Jurkat, Clone E6-1 (cell line): ENCODE data around the gene POTEG.
"Not testable (repeated sequence)": the region's sequence is repeated elsewhere in the genome, so short reads cannot be mapped to it uniquely, and the experiment has no call there.

Experiments used
- DNase-seq: peaks from one replicate; pipeline ENCODE4 v3.0.0-alpha.2; 2011; ENCODE audit warnings: low read depth, low spot score
- H3K4me3 ChIP-seq: 2 replicates; pipeline ENCODE4 v1.5.1; 2011; ENCODE audit warnings: mild to moderate bottlenecking, low read length, control low read depth, moderate library complexity

POTEG gene

DNA sequence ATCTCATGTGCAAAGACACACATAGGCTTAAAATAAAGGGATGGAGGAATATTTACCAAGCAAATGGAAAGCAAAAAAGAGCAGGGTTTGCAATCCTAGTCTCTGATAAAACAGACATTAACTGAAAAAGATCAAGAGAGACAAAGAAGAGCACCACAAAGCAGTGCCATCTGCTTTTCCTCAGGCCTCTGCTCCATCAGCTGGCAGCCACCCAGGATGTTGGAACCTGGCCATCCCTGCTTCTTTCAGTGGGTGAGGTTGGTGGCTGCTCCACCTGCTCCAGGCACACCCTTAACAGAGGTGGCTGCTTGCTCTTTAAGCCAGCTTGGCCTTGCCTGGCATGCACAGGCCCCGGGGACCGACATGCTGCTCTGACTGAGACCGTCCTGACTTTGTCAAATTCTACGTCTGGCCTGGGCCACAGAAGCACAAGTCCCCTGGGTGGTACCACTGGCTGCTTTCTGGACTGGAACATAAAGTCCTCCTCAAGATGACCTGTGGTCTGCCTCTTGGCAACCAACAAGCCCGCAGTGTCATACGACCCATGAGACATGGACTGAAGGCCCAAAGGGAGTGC is 51.0 kb downstream of the POTEG start:
- not testable (repeated sequence) for H3K4me3 ChIP-seq, DNase-seq

GRCh38 chr14:19380137-19380536 is 54.0 kb downstream of the POTEG start:
- DNase-seq, H3K4me3 ChIP-seq: not testable (repeated sequence)

- not testable (repeated sequence) for DNase-seq, H3K4me3 ChIP-seq
Measured at GRCh38 chr14:19374451-19374903, 59.7 kb downstream of the POTEG start.

DNA sequence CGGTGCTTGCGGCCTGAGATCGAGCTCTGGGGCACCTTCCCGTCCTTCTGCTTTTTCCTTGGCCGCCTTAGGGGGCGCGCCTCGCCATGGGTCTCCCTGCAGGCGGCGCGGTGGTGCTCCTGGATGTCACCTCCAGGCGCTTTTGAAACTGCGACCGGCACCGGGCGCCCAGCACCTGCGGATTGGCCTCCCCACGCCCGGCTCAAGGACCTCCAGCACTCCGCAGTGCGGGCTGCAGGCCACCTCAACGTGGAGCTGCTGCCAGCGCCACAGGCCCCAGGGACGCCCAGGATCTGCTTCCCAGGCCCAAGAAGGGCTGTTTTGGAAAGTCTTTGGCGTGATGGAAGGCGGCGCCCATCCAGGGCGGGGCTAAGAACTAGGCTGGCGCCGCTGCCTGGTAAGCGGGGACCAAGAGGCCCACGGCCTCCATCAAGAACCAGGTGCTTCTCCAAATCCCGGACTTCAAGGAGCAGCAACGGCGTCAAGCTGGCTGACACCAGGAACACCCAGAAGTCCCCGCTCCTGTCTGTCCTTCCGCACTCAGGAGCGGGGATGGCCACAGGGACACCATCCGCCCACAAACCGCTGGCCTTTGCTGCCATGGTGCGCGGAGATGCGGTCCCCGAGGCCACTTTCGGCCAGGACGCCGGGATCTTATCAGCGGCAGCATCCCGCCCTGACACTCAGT is 61.2 kb downstream of the POTEG start:
- DNase-seq, H3K4me3 ChIP-seq: not testable (repeated sequence)

DNA sequence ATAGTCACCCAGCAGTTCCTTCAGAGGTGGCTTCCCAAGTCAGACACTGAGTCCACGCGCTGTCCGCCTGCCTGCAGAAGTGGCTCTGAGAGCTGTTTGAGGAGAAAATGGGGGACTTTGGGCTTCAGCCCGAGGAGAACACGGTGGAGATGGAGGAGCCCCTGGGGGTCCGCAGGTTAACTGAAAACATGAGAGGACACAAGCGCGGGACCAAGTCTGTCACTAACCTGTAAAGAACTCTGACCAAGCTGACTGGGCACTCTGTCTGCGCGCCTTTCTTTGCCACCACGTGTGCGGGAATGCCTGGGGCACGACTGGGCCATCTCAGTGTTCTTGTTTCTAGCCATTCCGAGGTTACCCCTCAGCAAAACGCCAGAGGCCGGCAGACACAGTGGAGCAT is 62.4 kb downstream of the POTEG start:
- not testable (repeated sequence) for H3K4me3 ChIP-seq, DNase-seq

DNA sequence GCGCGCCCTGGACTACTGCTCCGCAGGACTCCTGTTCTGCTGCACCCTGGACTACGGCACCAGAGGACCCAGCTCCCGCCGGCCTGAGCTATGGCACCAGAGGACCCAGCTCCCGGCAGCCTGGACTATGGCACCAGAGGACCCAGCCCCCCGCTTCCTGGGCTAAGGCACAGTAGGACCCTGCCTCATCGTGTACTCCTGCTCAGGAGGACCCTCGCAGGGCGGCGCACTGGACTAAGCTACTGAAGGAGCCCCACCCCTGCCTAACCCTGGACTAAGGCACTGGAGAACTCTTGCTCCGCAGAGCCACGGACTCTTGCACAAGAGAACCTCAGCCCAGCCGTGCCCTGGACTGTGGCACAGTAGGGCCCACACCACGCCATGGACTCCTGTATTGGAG is 71.3 kb downstream of the POTEG start:
- DNase-seq, H3K4me3 ChIP-seq: not testable (repeated sequence)

DNA sequence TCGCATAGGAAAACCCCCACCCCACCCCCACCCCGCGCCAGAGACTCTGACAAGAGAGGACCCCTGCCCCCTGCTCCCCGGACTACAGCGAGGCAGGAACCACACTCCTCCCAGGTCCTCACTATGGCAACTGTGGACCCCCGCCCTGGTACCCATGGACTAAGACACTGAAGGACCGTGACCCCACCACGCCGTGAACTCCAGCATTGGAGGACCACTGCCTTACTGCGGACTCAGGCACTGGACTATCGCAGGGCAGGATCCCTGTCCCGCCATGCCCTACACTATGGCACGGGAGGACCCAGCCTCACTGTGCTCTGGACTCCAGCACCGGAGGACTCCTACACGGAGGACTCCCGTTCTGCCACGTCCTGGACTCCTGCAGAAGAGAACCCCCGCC is 71.8 kb downstream of the POTEG start:
- not testable (repeated sequence) for H3K4me3 ChIP-seq

GRCh38 chr14:19361636-19362253 is 72.4 kb downstream of the POTEG start:
- not testable (repeated sequence) for H3K4me3 ChIP-seq

More for the DNA sequence above, 71.8 kb downstream of the POTEG start:
- not testable (repeated sequence) for DNase-seq

GRCh38 chr14:19360937-19361635 is 73.1 kb downstream of the POTEG start:
- not testable (repeated sequence) for DNase-seq, H3K4me3 ChIP-seq

More at GRCh38 chr14:19361636-19362253, 72.4 kb downstream of the POTEG start:
- DNase-seq, result not testable (repeated sequence)
